ENCODE measurements around the gene RNPS1.

The RNPS1 gene

GRCh38 chr16:2282262-2282661, 14.3 kb upstream of the RNPS1 start:
- no peak for TF ChIP-seq CTCF (IDR thresholded peaks at IDR 0.05; ENCODE audit: low read depth, low read length, missing control alignments)
- DNase-seq (ENCODE audit: low read depth): no peak
- H3K4me3 ChIP-seq (ENCODE audit: low read depth, low read length): no peak overlapping the region

GRCh38 chr16:2280981-2281542, 13.1 kb upstream of the RNPS1 start:
- no peak for TF ChIP-seq CTCF (IDR thresholded peaks at IDR 0.05; ENCODE audit: low read depth, low read length, missing control alignments)
- DNase-seq (ENCODE audit: low read depth): no peak
- H3K4me3 ChIP-seq (ENCODE audit: low read depth, low read length): no peak overlapping the region

GRCh38 chr16:2280461-2280860, 12.5 kb upstream of the RNPS1 start:
- no peak for DNase-seq (ENCODE audit: low read depth)
- no peak overlapping the region for H3K4me3 ChIP-seq (ENCODE audit: low read depth, low read length)
- no peak for TF ChIP-seq CTCF (IDR thresholded peaks at IDR 0.05; ENCODE audit: low read depth, low read length, missing control alignments)

- no peak overlapping the region for H3K4me3 ChIP-seq (ENCODE audit: low read depth, low read length)
- TF ChIP-seq CTCF (IDR thresholded peaks at IDR 0.05; ENCODE audit: low read depth, low read length, missing control alignments): no peak
- DNase-seq (ENCODE audit: low read depth): no peak
These were observed 11.3 kb upstream of the RNPS1 start for GRCh38 chr16:2278956-2279800.

GRCh38 chr16:2278272-2278608, 10.3 kb upstream of the RNPS1 start:
- no peak for TF ChIP-seq CTCF (IDR thresholded peaks at IDR 0.05; ENCODE audit: low read depth, low read length, missing control alignments)
- DNase-seq (ENCODE audit: low read depth): no peak
- no peak overlapping the region for H3K4me3 ChIP-seq (ENCODE audit: low read depth, low read length)

- TF ChIP-seq CTCF (IDR thresholded peaks at IDR 0.05; ENCODE audit: low read depth, low read length, missing control alignments): no peak
- no peak overlapping the region for H3K4me3 ChIP-seq (ENCODE audit: low read depth, low read length)
- DNase-seq (ENCODE audit: low read depth): no peak
These were observed 9.7 kb upstream of the RNPS1 start for GRCh38 chr16:2277466-2278271.

All from GM12864 (cell line).